Hepatocyte (in vitro differentiated cells): Measurements from ENCODE around the gene KCNN2.

Experiments used
- EZH2 ChIP-seq: fragments of 200-600 bp; sonication (generic); IDR thresholded peaks from 2 replicates; pipeline ENCODE4 v1.6.1; 2016; ENCODE audit warnings: antibody characterized with exemption, mild to moderate bottlenecking, borderline replicate concordance
- EZH2phosphoT487 ChIP-seq: fragments of 200-600 bp; sonication (generic); IDR thresholded peaks from one replicate; pipeline ENCODE4 v1.6.1; 2018; ENCODE audit warnings: antibody characterized with exemption, mild to moderate bottlenecking, low read depth, moderate library complexity; ENCODE audit not compliant: unreplicated experiment, severe bottlenecking
- TF ChIP-seq, protein P1 (sequence below): fragments of 200-600 bp; sonication (generic); IDR thresholded peaks from 2 replicates; pipeline ENCODE4 v1.5.1; 2016; ENCODE audit warnings: antibody characterized with exemption, mild to moderate bottlenecking; ENCODE audit not compliant: poor library complexity

DNA sequence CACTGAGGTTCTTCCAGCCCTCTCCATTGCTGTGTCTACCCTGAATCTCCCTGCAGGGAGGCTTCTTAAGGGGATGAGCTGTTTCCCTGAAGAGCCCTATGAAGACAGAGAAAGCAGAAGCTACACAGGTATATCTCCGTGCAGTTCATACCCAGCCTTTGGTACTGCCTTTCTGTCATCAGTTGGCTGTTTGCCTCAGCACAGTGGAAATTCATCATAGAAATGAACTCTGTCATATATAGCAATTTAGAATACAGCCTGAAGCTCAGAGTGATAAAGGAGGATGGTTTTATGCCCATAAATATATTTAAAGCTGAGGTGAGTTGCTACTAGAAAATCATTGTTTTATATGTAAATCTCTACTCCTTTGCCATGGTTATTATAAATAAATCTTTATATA, 42.6 kb upstream of the KCNN2 start:
- TF ChIP-seq EZH2 (no peak), EZH2phosphoT487 (no peak)
- TF ChIP-seq, protein P1, sequence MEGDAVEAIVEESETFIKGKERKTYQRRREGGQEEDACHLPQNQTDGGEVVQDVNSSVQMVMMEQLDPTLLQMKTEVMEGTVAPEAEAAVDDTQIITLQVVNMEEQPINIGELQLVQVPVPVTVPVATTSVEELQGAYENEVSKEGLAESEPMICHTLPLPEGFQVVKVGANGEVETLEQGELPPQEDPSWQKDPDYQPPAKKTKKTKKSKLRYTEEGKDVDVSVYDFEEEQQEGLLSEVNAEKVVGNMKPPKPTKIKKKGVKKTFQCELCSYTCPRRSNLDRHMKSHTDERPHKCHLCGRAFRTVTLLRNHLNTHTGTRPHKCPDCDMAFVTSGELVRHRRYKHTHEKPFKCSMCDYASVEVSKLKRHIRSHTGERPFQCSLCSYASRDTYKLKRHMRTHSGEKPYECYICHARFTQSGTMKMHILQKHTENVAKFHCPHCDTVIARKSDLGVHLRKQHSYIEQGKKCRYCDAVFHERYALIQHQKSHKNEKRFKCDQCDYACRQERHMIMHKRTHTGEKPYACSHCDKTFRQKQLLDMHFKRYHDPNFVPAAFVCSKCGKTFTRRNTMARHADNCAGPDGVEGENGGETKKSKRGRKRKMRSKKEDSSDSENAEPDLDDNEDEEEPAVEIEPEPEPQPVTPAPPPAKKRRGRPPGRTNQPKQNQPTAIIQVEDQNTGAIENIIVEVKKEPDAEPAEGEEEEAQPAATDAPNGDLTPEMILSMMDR, result no peak
